AG04450 (cell line): Measurements from ENCODE around the gene CD248. TPM values are rescaled to one million over a fixed set of nuclear protein-coding genes. Genes with fewer than 3 reads are reported as not detected.

Source experiments
- CTCF ChIA-PET: fragments of 300-600, 350-600 bp; formaldehyde crosslinking; extraction: SDS; loops from one replicate; lab custom pipeline; 2022; ENCODE audit warnings: antibody characterized with exemption, inconsistent platforms; lab: Charles Lee
- POLR2A ChIA-PET: fragments of 350-600 bp; formaldehyde crosslinking; extraction: SDS; loops from one replicate; lab custom pipeline; 2021; ENCODE audit warnings: antibody characterized with exemption, inconsistent platforms; lab: Yijun Ruan, JAX
- DNase-seq: peaks from one replicate; pipeline ENCODE4 v3.0.0-alpha.2; 2011; ENCODE audit warnings: low read depth, low spot score
- H3K27ac ChIP-seq: one replicate; pipeline ENCODE4 v1.5.1; 2012; ENCODE audit warnings: low read depth, low read length, control low read depth
- H3K27me3 ChIP-seq: one replicate; pipeline ENCODE4 v1.6.0; 2012; ENCODE audit warnings: low read length; ENCODE audit not compliant: control insufficient read depth, insufficient read depth
- H3K4me3 ChIP-seq: 2 replicates; pipeline ENCODE4 v1.5.1; 2011; ENCODE audit warnings: mild to moderate bottlenecking, low read depth, low read length, control low read depth
- H3K9me3 ChIP-seq: 2 replicates; pipeline ENCODE4 v1.5.1; 2012; ENCODE audit warnings: low read length; ENCODE audit not compliant: control insufficient read depth, insufficient read depth
- polyA plus RNA-seq: library from polyadenylated mRNA; depleted of rRNA; stranded (reverse); fragments of >200 nt; gene quantifications from 2 replicates; pipeline ENCODE4 v1.2.3, GENCODE V29; 2011
- TF ChIP-seq, protein P1 (sequence below): IDR thresholded peaks from 2 replicates; pipeline ENCODE4 v1.5.1; 2011; ENCODE audit warnings: low read depth, low read length, control low read depth, inconsistent platforms

CD248 gene
- polyA plus RNA-seq, 1 experiment = 105 TPM

GRCh38 chr11:66281001-66281400 is 35.8 kb downstream of the CD248 start:
- no peak overlapping the region for H3K4me3 ChIP-seq
- CTCF ChIA-PET = interaction anchor here (1.2 to 3.7 kb wide), 3 partner anchors 9 to 58 kb away, joined by 3 to 18 read pairs (median 8); no protein-coding TSS in a partner anchor
- H3K27me3 ChIP-seq = no peaks in the 10 kb centered on the region
- H3K9me3 ChIP-seq = no peaks in the 10 kb centered on the region; the same call in 1 of the 2 replicates
- POLR2A ChIA-PET = interaction anchor here (0.5 to 1.2 kb wide), 2 partner anchors 9 to 25 kb away, joined by 3 read pairs; no protein-coding TSS in a partner anchor
- no peak for DNase-seq
- TF ChIP-seq, protein P1, sequence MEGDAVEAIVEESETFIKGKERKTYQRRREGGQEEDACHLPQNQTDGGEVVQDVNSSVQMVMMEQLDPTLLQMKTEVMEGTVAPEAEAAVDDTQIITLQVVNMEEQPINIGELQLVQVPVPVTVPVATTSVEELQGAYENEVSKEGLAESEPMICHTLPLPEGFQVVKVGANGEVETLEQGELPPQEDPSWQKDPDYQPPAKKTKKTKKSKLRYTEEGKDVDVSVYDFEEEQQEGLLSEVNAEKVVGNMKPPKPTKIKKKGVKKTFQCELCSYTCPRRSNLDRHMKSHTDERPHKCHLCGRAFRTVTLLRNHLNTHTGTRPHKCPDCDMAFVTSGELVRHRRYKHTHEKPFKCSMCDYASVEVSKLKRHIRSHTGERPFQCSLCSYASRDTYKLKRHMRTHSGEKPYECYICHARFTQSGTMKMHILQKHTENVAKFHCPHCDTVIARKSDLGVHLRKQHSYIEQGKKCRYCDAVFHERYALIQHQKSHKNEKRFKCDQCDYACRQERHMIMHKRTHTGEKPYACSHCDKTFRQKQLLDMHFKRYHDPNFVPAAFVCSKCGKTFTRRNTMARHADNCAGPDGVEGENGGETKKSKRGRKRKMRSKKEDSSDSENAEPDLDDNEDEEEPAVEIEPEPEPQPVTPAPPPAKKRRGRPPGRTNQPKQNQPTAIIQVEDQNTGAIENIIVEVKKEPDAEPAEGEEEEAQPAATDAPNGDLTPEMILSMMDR = no peak
- no peak overlapping the region for H3K27ac ChIP-seq

- POLR2A ChIA-PET = interaction anchor here (0.7 to 1.2 kb wide), 3 partner anchors 8 to 13 kb away, joined by 3 to 4 read pairs (median 4); partner anchors contain the start of gene YIF1A
- TF ChIP-seq, protein P1 = no peak
Measured at GRCh38 chr11:66280428-66280827, 36.4 kb downstream of the CD248 start.

GRCh38 chr11:66279092-66279734 is 37.6 kb downstream of the CD248 start:
- ChIA-PET POLR2A (interaction anchor here (0.6 to 1.3 kb wide), 2 partner anchors 9 to 10 kb away, joined by 3 to 4 read pairs; partner anchors contain the start of gene YIF1A), CTCF (interaction anchor here (0.6 kb wide), 1 partner anchor 20 kb away, joined by 3 read pairs; no protein-coding TSS in a partner anchor)
- TF ChIP-seq, protein P1 = no peak
- H3K27me3 ChIP-seq = no peaks in the 10 kb centered on the region
- DNase-seq = no peak
- no peaks in the 10 kb centered on the region; the same call in 1 of the 2 replicates for H3K9me3 ChIP-seq
- H3K27ac ChIP-seq = no peak overlapping the region
- no peak overlapping the region for H3K4me3 ChIP-seq

More at GRCh38 chr11:66280428-66280827, 36.4 kb downstream of the CD248 start:
- Histone ChIP-seq H3K4me3 (no peak overlapping the region), H3K27ac (no peak overlapping the region), H3K9me3 (no peaks in the 10 kb centered on the region; the same call in 1 of the 2 replicates), H3K27me3 (no peaks in the 10 kb centered on the region)
- CTCF ChIA-PET = interaction anchor here (0.5 to 3.7 kb wide), 4 partner anchors 8 to 58 kb away, joined by 5 to 18 read pairs (median 7); partner anchors contain the start of genes CD248 and RAB1B
- DNase-seq = no peak

DNA sequence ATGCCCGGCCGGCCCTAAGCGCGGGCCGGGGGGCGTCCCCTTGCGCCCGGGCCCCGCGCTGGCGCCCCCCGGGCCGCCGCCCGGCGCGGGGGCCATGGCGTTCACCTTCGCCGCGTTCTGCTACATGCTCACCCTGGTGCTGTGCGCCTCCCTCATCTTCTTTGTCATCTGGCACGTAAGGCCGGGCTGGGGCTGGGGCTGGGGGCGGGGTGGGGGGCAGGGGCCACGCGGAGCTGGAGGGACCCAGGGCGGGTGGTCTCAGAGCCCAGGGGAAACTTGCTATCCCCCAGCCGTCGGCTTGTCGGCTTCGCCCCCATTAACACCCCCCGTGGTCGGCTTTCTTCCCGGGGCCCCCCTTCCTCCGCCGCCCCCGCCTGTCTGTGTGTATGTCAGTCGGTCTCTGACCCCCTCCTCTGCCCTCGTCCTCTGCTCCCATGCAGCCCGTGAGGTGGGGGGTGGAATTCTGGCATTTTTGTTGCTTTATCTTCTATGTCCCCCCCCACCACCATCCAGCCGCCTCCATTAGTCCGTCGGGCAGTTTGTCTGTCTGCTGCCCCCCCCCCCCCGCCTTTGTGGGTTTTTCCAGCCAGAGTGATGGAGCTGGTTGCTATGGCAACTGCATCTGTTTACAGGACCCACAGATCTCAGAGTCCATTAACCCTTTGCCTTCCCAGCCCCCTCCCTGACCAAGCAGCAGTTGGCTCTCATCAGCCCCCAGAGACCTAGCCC is 38.3 kb downstream of the CD248 start:
- TF ChIP-seq, protein P1 = no peak
- Histone ChIP-seq H3K4me3 (peak overlapping the region; percentile 44), H3K27ac (no peak overlapping the region), H3K9me3 (no peaks in the 10 kb centered on the region; the same call in 1 of the 2 replicates), H3K27me3 (no peaks in the 10 kb centered on the region)
- CTCF ChIA-PET = interaction anchor here (0.6 kb wide), 1 partner anchor 19 kb away, joined by 3 read pairs; no protein-coding TSS in a partner anchor
- POLR2A ChIA-PET = interaction anchor here (0.6 to 1.3 kb wide), 2 partner anchors 9 to 10 kb away, joined by 3 to 4 read pairs; partner anchors contain the start of gene YIF1A
- no peak for DNase-seq
